OCI-LY1 (cell line): Measurements from ENCODE around the gene C10orf120.

Experiments used
- EZH2 ChIP-seq: fragments of 200-600 bp; sonication (generic), shearing (Covaris generic); IDR thresholded peaks from 2 replicates; pipeline ENCODE4 v1.8.0; 2017; ENCODE audit warnings: borderline replicate concordance, mixed run types, mild to moderate bottlenecking, antibody characterized with exemption, low read length, moderate library complexity, mixed read lengths
- TF ChIP-seq, protein P1 (sequence below): fragments of 200-600 bp; sonication (generic), shearing (Covaris generic); IDR thresholded peaks from 2 replicates; pipeline ENCODE4 v1.5.1; 2017; ENCODE audit warnings: mild to moderate bottlenecking, antibody characterized with exemption, low read length, moderate library complexity, mixed read lengths

DNA sequence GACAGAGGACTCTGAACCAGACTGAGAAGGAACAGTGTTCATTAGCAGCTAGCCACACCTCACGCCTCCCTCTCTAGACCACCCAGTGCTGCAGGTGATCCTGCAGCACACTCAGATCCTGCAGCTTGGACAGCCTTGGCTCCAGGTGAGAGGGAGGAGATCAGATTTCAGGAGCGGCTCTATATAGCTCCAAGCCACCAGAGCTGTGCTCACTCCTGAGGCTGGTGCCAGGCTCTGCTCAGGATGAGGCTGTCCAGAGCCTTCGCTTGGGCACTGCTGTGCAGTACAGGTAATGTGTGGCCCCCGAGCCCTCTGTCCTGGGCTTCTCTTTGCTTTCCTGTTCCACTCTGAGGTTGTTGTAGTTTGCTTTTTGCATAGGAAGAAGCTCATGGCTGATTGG lies 42.4 kb downstream of the C10orf120 start:
- TF ChIP-seq, protein P1, sequence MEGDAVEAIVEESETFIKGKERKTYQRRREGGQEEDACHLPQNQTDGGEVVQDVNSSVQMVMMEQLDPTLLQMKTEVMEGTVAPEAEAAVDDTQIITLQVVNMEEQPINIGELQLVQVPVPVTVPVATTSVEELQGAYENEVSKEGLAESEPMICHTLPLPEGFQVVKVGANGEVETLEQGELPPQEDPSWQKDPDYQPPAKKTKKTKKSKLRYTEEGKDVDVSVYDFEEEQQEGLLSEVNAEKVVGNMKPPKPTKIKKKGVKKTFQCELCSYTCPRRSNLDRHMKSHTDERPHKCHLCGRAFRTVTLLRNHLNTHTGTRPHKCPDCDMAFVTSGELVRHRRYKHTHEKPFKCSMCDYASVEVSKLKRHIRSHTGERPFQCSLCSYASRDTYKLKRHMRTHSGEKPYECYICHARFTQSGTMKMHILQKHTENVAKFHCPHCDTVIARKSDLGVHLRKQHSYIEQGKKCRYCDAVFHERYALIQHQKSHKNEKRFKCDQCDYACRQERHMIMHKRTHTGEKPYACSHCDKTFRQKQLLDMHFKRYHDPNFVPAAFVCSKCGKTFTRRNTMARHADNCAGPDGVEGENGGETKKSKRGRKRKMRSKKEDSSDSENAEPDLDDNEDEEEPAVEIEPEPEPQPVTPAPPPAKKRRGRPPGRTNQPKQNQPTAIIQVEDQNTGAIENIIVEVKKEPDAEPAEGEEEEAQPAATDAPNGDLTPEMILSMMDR, result no peak
- TF ChIP-seq EZH2, result no peak
